Smooth muscle cell (in vitro differentiated cells): ENCODE data around the gene HK1. TPM values are rescaled to one million over a fixed set of nuclear protein-coding genes. Genes with fewer than 3 reads are reported as not detected.
A peak's percentile ranks its signal among the peaks of the same experiment; 100 is the strongest.
"Not testable (repeated sequence)": the region's sequence is repeated elsewhere in the genome, so short reads cannot be mapped to it uniquely, and the experiment has no call there.

Experiments used
- DNase-seq: peaks from one replicate; lab custom pipeline; 2025; ENCODE audit not compliant: unreplicated experiment; lab: John Stamatoyannopoulos, UW
- H2AFZ ChIP-seq: fragments of 200-600 bp; sonication (generic); 2 replicates; pipeline ENCODE4 v1.6.0; 2016; ENCODE audit warnings: antibody characterized with exemption, low read depth, mild to moderate bottlenecking
- H3F3A ChIP-seq: fragments of 200-600 bp; sonication (generic); 2 replicates; pipeline ENCODE4 v1.6.0; 2017; ENCODE audit warnings: antibody characterized with exemption, low read depth
- H3K27ac ChIP-seq: fragments of 200-600 bp; sonication (generic); 2 replicates; pipeline ENCODE4 v1.5.1; 2016; ENCODE audit warnings: low read depth, mild to moderate bottlenecking
- H3K27me3 ChIP-seq: fragments of 200-600 bp; sonication (generic); 2 replicates; pipeline ENCODE4 v1.6.1; 2016; ENCODE audit warnings: low read depth, mild to moderate bottlenecking
- H3K36me3 ChIP-seq: fragments of 200-600 bp; sonication (generic); 2 replicates; pipeline ENCODE4 v1.5.1; 2016; ENCODE audit warnings: low read depth
- H3K4me1 ChIP-seq: fragments of 200-600 bp; sonication (generic); 2 replicates; pipeline ENCODE4 v1.5.1; 2016; ENCODE audit warnings: low read depth
- H3K4me2 ChIP-seq: fragments of 200-600 bp; sonication (generic); 2 replicates; pipeline ENCODE4 v1.6.0; 2016; ENCODE audit warnings: mild to moderate bottlenecking
- H3K4me3 ChIP-seq: fragments of 200-600 bp; sonication (generic); 2 replicates; pipeline ENCODE4 v1.5.1; 2016; ENCODE audit warnings: mild to moderate bottlenecking
- H3K79me2 ChIP-seq: fragments of 200-600 bp; sonication (generic); 2 replicates; pipeline ENCODE4 v1.6.0; 2016; ENCODE audit warnings: low read depth, mild to moderate bottlenecking
- H3K9ac ChIP-seq: fragments of 200-600 bp; sonication (generic); 2 replicates; pipeline ENCODE4 v1.6.0; 2016; ENCODE audit warnings: low read depth
- H3K9me3 ChIP-seq: fragments of 200-600 bp; sonication (generic); replicated peaks from 2 replicates; pipeline ENCODE4 v1.5.1; 2016; ENCODE audit warnings: low read depth
- H4K20me1 ChIP-seq: fragments of 200-600 bp; sonication (generic); 2 replicates; pipeline ENCODE4 v1.6.0; 2016; ENCODE audit warnings: low read depth
- WGBS: methylation state at CpG from one replicate; pipeline ENCODE4 v1.1.7; 2016; ENCODE audit warnings: low lambda C conversion rate; 5-methylcytosine and 5-hydroxymethylcytosine counted together
- polyA plus RNA-seq: library from polyadenylated mRNA; unstranded; fragments of >200 nt; fragmentation: Nextera tagmentation; extraction: Ambion mirVana; gene quantifications from 2 replicates; pipeline ENCODE4 v1.2.1, GENCODE V29; 2016
- total RNA-seq: library from RNA; depleted of rRNA; stranded (reverse); fragments of >200 nt; gene quantifications from 2 replicates; pipeline ENCODE4 v1.2.3, GENCODE V29; 2014
- TF ChIP-seq, protein P1 (sequence below): fragments of 200-600 bp; sonication (generic); IDR thresholded peaks from 2 replicates; pipeline ENCODE4 v1.5.1; 2017; ENCODE audit warnings: borderline replicate concordance, mild to moderate bottlenecking, antibody characterized with exemption; ENCODE audit not compliant: insufficient read depth, poor library complexity, severe bottlenecking

Gene HK1
- total and polyA plus RNA-seq, 2 experiments from 2014 or later = 62.7 to 123 TPM

- H3K27ac ChIP-seq = peak overlapping the region; percentile 86
- peak overlapping the region; percentile 47 for H3K4me2 ChIP-seq
- H4K20me1 ChIP-seq = no peaks in the 10 kb centered on the region
- H3K9ac ChIP-seq = peak overlapping the region; percentile 41
- H3F3A ChIP-seq = peaks cover 25% of the 10 kb centered on the region
- no peaks in the 10 kb centered on the region for H3K9me3 ChIP-seq
- TF ChIP-seq, protein P1, sequence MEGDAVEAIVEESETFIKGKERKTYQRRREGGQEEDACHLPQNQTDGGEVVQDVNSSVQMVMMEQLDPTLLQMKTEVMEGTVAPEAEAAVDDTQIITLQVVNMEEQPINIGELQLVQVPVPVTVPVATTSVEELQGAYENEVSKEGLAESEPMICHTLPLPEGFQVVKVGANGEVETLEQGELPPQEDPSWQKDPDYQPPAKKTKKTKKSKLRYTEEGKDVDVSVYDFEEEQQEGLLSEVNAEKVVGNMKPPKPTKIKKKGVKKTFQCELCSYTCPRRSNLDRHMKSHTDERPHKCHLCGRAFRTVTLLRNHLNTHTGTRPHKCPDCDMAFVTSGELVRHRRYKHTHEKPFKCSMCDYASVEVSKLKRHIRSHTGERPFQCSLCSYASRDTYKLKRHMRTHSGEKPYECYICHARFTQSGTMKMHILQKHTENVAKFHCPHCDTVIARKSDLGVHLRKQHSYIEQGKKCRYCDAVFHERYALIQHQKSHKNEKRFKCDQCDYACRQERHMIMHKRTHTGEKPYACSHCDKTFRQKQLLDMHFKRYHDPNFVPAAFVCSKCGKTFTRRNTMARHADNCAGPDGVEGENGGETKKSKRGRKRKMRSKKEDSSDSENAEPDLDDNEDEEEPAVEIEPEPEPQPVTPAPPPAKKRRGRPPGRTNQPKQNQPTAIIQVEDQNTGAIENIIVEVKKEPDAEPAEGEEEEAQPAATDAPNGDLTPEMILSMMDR = no peak
- no peak overlapping the region for H3K4me3 ChIP-seq
- peaks cover 8% of the 10 kb centered on the region for H3K4me1 ChIP-seq
- H3K36me3 ChIP-seq = no peaks in the 10 kb centered on the region
- DNase-seq = no peak
- no peaks in the 10 kb centered on the region for H3K27me3 ChIP-seq
- H3K79me2 ChIP-seq = peaks cover 4% of the 10 kb centered on the region
- WGBS = 1% methylated on average over 3 of the region's 3 CpGs
- H2AFZ ChIP-seq = no peak overlapping the region
These were observed 168.4 kb downstream of the HK1 start for GRCh38 chr10:69446650-69447151.

GRCh38 chr10:69449841-69450240, 171.5 kb downstream of the HK1 start:
- WGBS = 5% methylated on average over 1 of the region's 1 CpG
- Histone ChIP-seq H3K27me3 (no peaks in the 10 kb centered on the region), H2AFZ (no peak overlapping the region), H3K9me3 (no peaks in the 10 kb centered on the region), H3K9ac (no peak overlapping the region), H3K79me2 (peaks cover 36% of the 10 kb centered on the region), H3F3A (peaks cover 25% of the 10 kb centered on the region), H3K4me3 (no peak overlapping the region), H3K4me1 (peaks cover 19% of the 10 kb centered on the region), H3K4me2 (no peak overlapping the region), H4K20me1 (no peaks in the 10 kb centered on the region), H3K27ac (peak overlapping the region; percentile 33), H3K36me3 (no peaks in the 10 kb centered on the region)
- TF ChIP-seq, protein P1 = peak; percentile 52
- DNase-seq = no peak

DNA sequence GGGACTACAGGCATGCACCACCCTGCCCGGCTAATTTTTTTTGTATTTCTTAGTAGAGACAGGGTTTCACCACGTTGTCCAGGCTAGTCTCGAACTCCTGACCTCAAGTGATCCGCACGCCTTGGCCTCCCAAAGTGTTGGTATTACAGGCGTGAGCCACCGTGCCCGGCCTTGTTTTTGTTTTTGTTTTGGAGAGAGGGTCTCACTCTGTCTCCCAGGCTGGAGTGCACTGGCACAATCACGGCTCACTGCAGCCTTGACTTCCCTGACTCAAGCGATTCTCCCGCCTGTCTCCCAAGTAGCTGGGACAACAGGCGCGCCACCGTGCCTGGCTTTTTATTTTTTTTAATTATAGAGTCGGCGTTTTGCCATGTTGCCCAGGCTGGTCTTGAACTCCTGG, 172.1 kb downstream of the HK1 start:
- DNase-seq, H3K4me3 ChIP-seq: not testable (repeated sequence)

DNA sequence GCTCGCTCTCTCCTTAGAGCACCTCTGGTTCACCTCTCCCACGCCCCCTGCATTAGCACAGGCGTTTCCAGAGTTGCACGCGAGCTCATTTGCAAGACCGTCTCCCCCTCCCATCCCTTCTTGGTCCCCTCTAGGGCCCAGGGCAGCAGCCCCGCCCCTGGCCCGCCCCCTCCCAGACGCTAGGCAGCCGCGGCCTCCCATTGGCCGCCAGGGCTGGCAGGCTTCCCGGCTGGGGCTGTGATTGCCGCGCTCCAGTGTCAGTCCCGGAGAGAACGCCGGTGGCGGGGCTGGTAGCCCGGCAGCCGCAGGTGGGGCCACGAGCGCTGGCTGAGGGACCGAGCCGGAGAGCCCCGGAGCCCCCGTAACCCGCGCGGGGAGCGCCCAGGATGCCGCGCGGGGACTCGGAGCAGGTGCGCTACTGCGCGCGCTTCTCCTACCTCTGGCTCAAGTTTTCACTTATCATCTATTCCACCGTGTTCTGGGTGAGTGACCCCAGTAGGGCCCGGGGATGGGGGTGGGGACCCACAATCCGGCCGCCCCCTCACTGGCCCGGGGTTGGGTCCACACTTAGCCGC, 173.0 kb downstream of the HK1 start, which contains the start of gene TSPAN15:
TSPAN15 (plus strand) TSS at position 257 of the 575 bp plus-strand sequence; CDS start at position 387, 130 bp downstream.
- WGBS = under 1% methylated on average over 35 of the region's 45 CpGs
- peak within 1 kb of the TSS; percentile 65 for H3K9ac ChIP-seq
- peak; percentile 61 for DNase-seq
- peak within 1 kb of the TSS; percentile 77 for H2AFZ ChIP-seq
- H3K27me3 ChIP-seq = no peaks in the 10 kb centered on the region
- H3K79me2 ChIP-seq = peaks cover 50% of the 10 kb centered on the region
- TF ChIP-seq, protein P1 = no peak
- H3K4me1 ChIP-seq = peaks cover 23% of the 10 kb centered on the region
- H3K36me3 ChIP-seq = no peaks in the 10 kb centered on the region
- peak within 1 kb of the TSS; percentile 90 for H3K4me3 ChIP-seq
- peaks cover 14% of the 10 kb centered on the region for H3F3A ChIP-seq
- peaks cover 3% of the 10 kb centered on the region for H4K20me1 ChIP-seq
- H3K9me3 ChIP-seq = no peaks in the 10 kb centered on the region
- peak within 1 kb of the TSS; percentile 99 for H3K4me2 ChIP-seq
- H3K27ac ChIP-seq = peak within 1 kb of the TSS; percentile 33

More for the DNA sequence above, 172.1 kb downstream of the HK1 start:
- H3K36me3 ChIP-seq, H3K27me3 ChIP-seq, H3K9ac ChIP-seq, H2AFZ ChIP-seq, H3K9me3 ChIP-seq, H4K20me1 ChIP-seq: not testable (repeated sequence)
- Histone ChIP-seq H3K27ac (peak overlapping the region; percentile 33), H3K4me2 (peak overlapping the region; percentile 99), H3K79me2 (peaks cover 41% of the 10 kb centered on the region), H3K4me1 (peaks cover 19% of the 10 kb centered on the region), H3F3A (peaks cover 21% of the 10 kb centered on the region)
- 86% methylated on average over 16 of the region's 16 CpGs for WGBS

Other genes starting within 250 kb of the HK1 start
- gene SRGN, start 190.4 kb upstream of the HK1 start, total RNA-seq = not detected in 2 replicates
- gene SRGN, start 190.4 kb upstream of the HK1 start, polyA plus RNA-seq = not detected in 2 replicates
- 28.3 and 46.7 TPM in 2 replicates for gene VPS26A, start 154.3 kb upstream of the HK1 start, total RNA-seq
- 36.8 and 45.4 TPM in 2 replicates for gene VPS26A, start 154.3 kb upstream of the HK1 start, polyA plus RNA-seq
- 21.3 and 32.6 TPM in 2 replicates for gene SUPV3L1, start 98.3 kb upstream of the HK1 start, total RNA-seq
- 20.1 and 21.0 TPM in 2 replicates for gene SUPV3L1, start 98.3 kb upstream of the HK1 start, polyA plus RNA-seq
- 0.09 TPM in 1 of 2 replicates, not detected in the other for gene HKDC1, start 58.2 kb upstream of the HK1 start, total RNA-seq
- gene HKDC1, start 58.2 kb upstream of the HK1 start, polyA plus RNA-seq = 0.27 TPM in 1 of 2 replicates, not detected in the other
- not detected in 2 replicates for gene TACR2, start 138.4 kb downstream of the HK1 start, total RNA-seq
- 0.13 and 0.43 TPM in 2 replicates for gene TACR2, start 138.4 kb downstream of the HK1 start, polyA plus RNA-seq
- 113 and 145 TPM in 2 replicates for gene TSPAN15, start 173.0 kb downstream of the HK1 start, total RNA-seq
- 144 and 249 TPM in 2 replicates for gene TSPAN15, start 173.0 kb downstream of the HK1 start, polyA plus RNA-seq